HG03159 (cell line): ENCODE measurements around the gene LILRB2.
"Not testable (repeated sequence)": the region's sequence is repeated elsewhere in the genome, so short reads cannot be mapped to it uniquely, and the experiment has no call there.

ENCODE experiments used
- ATAC-seq: cut with Tn5 transposase; IDR thresholded peaks from one replicate; pipeline ENCODE4 v1.9.1; 2021; ENCODE audit warnings: mild to moderate bottlenecking, moderate library complexity; ENCODE audit not compliant: unreplicated experiment

The LILRB2 gene

GRCh38 chr19:54307389-54308020 is 26.6 kb upstream of the LILRB2 start:
- ATAC-seq = no peak

DNA sequence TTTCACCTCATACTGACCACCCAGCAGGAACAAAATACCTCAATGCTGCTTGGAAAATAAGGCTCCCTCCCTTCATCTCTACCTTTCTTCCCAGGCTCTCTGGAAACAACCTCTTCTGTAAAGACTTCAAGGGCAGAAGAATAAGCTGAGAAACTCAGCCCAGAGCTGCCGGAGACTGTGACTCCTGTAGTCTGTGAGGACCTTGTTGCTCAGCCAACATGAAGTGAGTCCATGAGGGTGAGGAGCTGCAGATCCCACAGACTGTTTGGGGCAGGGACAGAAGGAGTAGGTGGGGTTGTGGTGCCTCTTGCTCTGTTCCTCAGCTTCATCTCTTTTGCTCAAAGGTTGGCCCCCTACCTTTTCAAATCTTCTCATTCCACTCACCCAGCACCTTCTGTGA is 24.2 kb upstream of the LILRB2 start:
- ATAC-seq = no peak

- no peak for ATAC-seq
Observed at GRCh38 chr19:54302257-54302656, 21.3 kb upstream of the LILRB2 start.

DNA sequence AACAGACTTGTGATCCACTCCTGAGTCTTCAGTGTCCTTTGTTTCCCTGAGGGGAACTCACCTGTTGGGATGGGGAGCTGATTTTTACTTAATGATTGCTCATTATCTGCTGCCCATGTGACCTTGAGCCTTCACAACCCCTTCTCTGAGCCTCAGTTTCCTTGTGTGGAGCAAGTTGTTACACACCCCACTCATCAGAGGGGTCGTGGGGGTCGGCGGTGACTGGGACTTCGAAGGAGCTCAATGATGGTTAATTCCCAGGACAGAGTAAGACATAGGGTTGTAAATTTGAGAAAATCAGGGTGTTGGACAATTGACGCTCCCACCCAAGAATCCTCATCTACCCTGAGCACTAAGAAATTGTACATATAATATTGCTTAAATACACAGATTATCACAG is 18.6 kb upstream of the LILRB2 start:
- ATAC-seq = no peak

GRCh38 chr19:54299126-54299498 is 18.2 kb upstream of the LILRB2 start:
- ATAC-seq = no peak

DNA sequence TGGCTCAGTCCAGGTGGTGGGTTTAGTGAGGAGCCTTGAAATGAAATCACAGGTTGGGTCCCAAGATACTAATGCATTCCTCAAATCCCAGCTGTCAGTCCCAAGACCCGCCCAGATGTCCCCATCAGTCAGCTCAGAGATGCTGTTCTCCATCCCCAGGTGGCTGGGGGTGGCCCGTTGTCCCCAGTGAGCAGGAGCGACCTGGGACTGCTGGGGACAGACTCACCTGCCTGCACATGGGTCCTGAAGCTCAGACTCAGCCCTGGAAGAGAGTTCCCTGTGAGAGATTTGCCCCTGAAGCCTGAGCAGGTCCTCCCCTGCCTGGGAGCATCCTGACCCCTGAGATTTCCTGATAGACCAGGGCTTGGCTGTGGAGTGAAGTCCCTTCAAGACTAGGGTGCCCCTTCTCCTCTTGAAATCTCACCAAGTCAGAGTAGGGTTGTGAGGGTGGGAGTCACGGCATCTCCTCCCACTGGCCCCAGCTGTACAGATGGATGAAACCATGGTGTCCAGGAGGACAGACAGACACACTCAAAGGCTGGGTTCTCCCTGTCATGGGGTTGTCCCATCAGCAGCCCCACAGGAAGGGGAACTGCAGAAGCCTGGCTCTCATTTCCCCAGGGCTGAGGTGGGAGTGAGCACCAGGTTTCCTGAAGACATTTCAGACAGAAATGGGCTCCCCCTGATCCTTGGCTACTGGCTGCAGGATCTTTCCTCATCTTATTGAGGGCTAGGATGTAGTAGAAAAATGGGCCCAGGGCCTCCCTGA is 17.6 kb upstream of the LILRB2 start:
- no peak for ATAC-seq

GRCh38 chr19:54297759-54298305 is 16.9 kb upstream of the LILRB2 start:
- ATAC-seq = no peak

DNA sequence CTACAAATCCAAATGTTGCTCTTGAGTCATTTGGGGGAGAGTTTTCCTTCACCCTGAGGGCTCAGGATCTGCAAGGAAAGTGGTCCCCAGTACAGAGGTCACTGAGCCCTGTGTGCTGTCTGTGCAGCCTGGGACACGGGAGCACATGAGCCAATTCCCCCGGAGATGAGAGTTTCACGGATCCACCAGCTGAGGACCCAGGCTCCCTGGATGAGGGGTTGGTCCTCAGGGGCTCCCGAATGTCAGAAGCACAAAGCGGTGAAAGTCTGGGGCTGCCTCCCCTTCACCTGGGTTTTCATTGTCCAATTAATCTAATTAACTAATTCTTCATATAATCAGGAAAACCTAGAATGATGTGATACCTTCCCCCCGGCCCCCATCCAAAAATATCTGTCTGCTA is 13.6 kb upstream of the LILRB2 start:
- ATAC-seq = no peak

DNA sequence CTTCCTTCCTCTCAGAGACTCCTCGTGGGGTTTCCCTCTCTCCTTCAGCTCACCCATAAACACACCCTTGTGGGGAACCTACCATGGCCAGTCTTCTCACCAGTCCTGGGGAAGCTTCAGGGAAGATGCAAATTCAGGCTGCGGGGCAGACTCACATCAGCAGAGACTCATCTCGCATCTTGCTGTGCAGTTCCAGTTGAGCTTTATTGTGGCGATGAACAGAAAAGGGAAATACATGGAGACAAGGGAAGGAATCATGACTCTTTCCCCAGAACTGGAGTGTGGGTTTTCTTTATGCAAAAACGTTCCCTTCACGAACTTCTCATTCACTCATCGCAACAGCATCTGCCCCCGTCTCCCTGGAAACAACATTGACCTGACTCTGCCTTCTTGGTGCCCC is 8.2 kb upstream of the LILRB2 start:
- not testable (repeated sequence) for ATAC-seq

DNA sequence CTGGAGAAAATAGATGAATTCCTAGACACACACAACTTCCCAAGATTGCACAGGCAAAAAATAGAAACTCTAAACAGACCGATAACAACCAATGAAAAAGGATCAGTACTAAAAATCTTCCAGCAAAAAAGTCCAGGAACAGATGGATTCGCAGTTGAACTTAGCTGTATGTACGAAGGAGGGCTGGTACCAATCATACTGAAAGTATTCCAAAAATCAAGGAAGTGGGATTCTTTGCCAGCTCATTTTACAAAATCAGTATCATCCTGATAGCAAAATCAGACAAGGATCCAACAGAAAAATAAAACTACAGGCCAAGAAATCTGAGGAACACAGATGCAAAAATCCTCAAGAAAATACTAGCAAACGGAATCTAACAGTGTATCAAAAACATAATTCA is 6.5 kb upstream of the LILRB2 start:
- no peak for ATAC-seq

- not testable (repeated sequence) for ATAC-seq
Observed at GRCh38 chr19:54286283-54286682, 5.4 kb upstream of the LILRB2 start.

DNA sequence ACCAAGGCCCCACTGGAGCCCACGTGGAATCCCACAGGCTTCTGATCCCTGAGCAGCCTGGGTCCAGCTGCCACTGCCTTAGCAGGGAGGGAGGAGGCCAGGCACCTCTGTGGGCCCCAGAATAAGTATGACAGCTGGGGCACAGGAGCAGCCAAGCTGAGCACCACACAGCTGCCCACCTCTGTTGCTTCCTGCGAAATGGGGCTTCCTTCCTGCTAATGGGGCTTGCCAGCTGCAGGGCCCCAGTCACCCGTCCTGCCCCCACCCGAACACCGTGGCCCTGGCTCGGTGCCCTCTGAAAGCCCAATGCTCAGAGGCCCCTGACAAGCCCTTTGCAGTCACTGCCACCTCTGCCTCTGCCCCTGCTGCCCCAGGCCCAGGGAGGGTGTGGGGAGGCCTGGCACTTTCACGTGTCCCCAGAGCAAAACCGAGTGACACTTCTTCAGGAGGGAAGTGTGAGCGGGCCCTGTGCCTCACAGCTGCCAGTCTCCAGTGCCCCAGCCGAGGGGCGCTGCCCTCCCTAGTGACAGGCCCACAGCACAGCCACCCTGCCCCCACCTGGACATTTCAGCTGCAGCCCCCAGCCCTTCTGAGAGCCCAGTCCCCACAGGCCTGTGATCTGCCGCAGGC is 4.6 kb upstream of the LILRB2 start:
- not testable (repeated sequence) for ATAC-seq

DNA sequence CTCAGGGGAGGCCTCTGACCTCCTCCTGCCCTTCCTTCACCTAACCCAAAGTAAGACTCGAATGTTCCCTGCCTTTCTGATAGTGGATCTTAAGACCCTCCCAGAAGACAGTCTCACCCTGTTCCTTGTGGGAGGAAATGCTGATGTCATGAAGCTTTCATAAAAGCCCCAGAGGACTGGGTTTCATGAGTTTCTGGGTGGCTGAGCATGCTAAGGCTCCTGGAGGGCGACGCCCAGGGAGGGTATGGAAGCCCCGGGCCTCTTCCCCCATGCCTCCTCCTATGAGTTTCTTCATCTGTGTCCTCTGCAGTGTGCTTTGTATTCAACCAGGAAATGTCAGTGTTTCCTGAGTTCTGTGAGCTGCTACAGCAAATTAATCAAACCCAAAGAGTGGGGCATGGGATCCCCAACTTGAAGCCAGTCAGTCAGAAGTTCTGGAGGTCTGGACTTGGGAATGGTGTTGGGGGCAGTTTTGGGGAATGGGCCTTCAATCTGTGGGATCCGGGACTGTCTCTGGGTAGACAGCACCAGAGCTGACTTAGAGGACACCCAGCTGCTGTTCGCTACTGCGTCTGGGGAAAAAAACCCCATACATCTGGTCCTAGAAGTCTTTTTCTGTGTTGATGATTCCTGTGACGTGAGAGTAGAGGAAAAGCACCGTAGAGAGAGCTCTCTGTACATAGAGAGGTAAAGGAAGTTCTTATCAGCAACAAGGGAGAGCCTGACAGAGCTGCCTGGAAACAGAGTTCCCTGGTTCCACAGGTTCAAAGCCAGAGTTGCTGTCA is 2.0 kb upstream of the LILRB2 start:
- no peak for ATAC-seq

DNA sequence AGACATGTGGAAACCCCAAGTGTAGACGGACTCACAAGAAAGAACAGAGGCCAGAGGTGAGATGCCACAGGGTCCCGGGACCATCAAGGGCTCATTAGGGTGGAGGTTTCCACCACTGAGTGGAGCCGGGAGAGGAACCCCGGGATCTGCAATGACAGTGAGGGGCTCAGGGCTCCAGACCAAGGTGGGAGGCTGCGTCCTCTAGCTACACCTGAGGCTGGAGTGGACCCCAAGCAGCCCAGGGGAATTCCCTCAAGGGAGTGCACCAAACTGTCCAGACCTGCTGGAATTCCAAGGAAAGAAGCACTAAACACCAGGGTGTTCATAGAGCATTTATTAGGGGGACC is 792 bp upstream of the LILRB2 start:
- ATAC-seq = not testable (repeated sequence)

GRCh38 chr19:54280441-54280840 is 469 bp downstream of the LILRB2 start:
- ATAC-seq = not testable (repeated sequence)

- not testable (repeated sequence) for ATAC-seq
Observed at GRCh38 chr19:54280025-54280424, 885 bp downstream of the LILRB2 start.

- no peak for ATAC-seq
Observed at GRCh38 chr19:54279406-54279962, 1.4 kb downstream of the LILRB2 start.

GRCh38 chr19:54278571-54279195 is 2.2 kb downstream of the LILRB2 start:
- not testable (repeated sequence) for ATAC-seq

- ATAC-seq = not testable (repeated sequence)
Observed at GRCh38 chr19:54278056-54278455, 2.9 kb downstream of the LILRB2 start.

DNA sequence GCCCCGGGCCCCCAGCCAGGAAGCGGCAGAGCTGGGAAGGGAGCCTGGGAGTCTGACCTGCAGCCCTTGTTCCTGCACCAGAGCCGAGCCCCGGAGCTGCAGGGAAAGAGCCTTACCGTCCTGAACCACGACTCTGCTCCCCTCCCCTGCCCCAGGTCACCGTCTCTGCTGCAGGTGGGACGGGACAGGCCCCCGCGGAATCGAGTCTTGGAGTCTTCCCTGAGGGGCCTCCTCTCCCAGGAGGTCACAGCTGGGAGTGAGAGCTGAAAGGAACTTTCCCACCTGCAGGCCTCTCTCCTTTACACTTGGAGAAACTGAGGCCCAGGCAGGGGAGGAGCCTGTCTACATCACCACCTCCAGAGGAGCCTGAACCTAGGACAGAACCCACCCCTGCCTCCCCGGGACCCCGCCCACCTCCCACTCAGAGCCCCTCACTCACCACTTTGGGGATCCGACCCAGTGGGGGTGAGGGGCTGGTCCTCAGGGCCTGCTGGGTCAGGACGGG is 3.7 kb downstream of the LILRB2 start:
- ATAC-seq = not testable (repeated sequence)
